PC-9 (cell line): ENCODE results near the gene TNRC6C. TPM values are rescaled to one million over a fixed set of nuclear protein-coding genes. Genes with fewer than 3 reads are reported as not detected.

Source experiments
- BruUV-seq: library from RNA; stranded (reverse); fragments of 400-500 nt; replicated peaks from 2 replicates; lab custom pipeline; 2021; lab: Mats Ljungman, UMichigan
- CTCF ChIA-PET: fragments of 300-600 bp; sonication (Branson Sonifier 250); formaldehyde crosslinking; loops from one replicate; lab custom pipeline; 2022; ENCODE audit warnings: antibody characterized with exemption; lab: Charles Lee
- POLR2A ChIA-PET: fragments of 300-600 bp; sonication (Branson Sonifier 250); formaldehyde crosslinking; loops from one replicate; lab custom pipeline; 2022; ENCODE audit warnings: antibody characterized with exemption; ENCODE audit not compliant: unreplicated experiment; lab: Charles Lee
- DNase-seq, 2 experiments: peaks; one replicate each; pipeline versions ENCODE4 v3.0.0 to v3.0.0-alpha.2; 2015 to 2022; ENCODE audit warnings: mixed read lengths in 1 of 2
- H2AFZ ChIP-seq: fragments of 200-600 bp; sonication (generic); 2 replicates; pipeline ENCODE4 v1.8.1; 2017; ENCODE audit warnings: antibody characterized with exemption
- H3F3A ChIP-seq: fragments of 200-600 bp; sonication (generic); 2 replicates; pipeline ENCODE4 v1.8.1; 2017; ENCODE audit warnings: antibody characterized with exemption, mild to moderate bottlenecking, low read depth; ENCODE audit not compliant: insufficient read depth
- H3K27ac ChIP-seq: fragments of 200-600 bp; sonication (generic); 2 replicates; pipeline ENCODE4 v1.6.1; 2016; ENCODE audit warnings: mixed run types
- H3K27me3 ChIP-seq: fragments of 200-600 bp; sonication (generic); 2 replicates; pipeline ENCODE4 v1.6.1; 2016; ENCODE audit warnings: low read depth, mixed run types; ENCODE audit not compliant: insufficient read depth
- H3K36me3 ChIP-seq: fragments of 200-600 bp; sonication (generic); 2 replicates; pipeline ENCODE4 v1.6.1; 2016; ENCODE audit warnings: low read depth, mixed run types
- H3K4me1 ChIP-seq: fragments of 200-600 bp; sonication (generic); replicated peaks from 2 replicates; pipeline ENCODE4 v1.6.1; 2016; ENCODE audit warnings: mixed run types; ENCODE audit not compliant: insufficient read depth
- H3K4me2 ChIP-seq: fragments of 200-600 bp; sonication (generic); 2 replicates; pipeline ENCODE4 v1.6.1; 2017; ENCODE audit warnings: mixed run types
- H3K4me3 ChIP-seq: fragments of 200-600 bp; sonication (generic); 2 replicates; pipeline ENCODE4 v1.6.1; 2016; ENCODE audit warnings: mixed run types
- H3K79me2 ChIP-seq: fragments of 200-600 bp; sonication (generic); 2 replicates; pipeline ENCODE4 v1.6.1; 2017; ENCODE audit warnings: low read depth, mixed run types
- H3K9me2 ChIP-seq: fragments of 200-600 bp; sonication (generic); 2 replicates; pipeline ENCODE4 v1.8.1; 2017; ENCODE audit warnings: mild to moderate bottlenecking; ENCODE audit not compliant: insufficient read depth
- H3K9me3 ChIP-seq: fragments of 200-600 bp; sonication (generic); 2 replicates; pipeline ENCODE4 v1.8.1; 2016; ENCODE audit warnings: low read depth; ENCODE audit not compliant: insufficient read depth
- H4K20me1 ChIP-seq: fragments of 200-600 bp; sonication (generic); 2 replicates; pipeline ENCODE4 v1.8.1; 2017; ENCODE audit not compliant: insufficient read depth
- CTCF ChIP-seq: fragments of 200-600 bp; sonication (generic); conservative IDR thresholded peaks from 2 replicates; pipeline ENCODE4 v1.6.1; 2017; ENCODE audit warnings: mixed run types, antibody characterized with exemption, mild to moderate bottlenecking, moderate library complexity
- EZH2 ChIP-seq: fragments of 200-600 bp; sonication (generic); IDR thresholded peaks from 2 replicates; pipeline ENCODE4 v1.8.0; 2017; ENCODE audit warnings: antibody characterized with exemption, low read depth
- intact Hi-C: fragments of 100-400 bp; cut with micrococcal nuclease; formaldehyde crosslinking; loops from one replicate; pipeline ENCODE4 v1.10.0; 2022; ENCODE audit not compliant: unreplicated experiment
- total RNA-seq: library from RNA; stranded (reverse); gene quantifications from 2 replicates; pipeline ENCODE4 v1.2.3, GENCODE V29; 2021

TNRC6C gene
- total RNA-seq, 1 experiment from 2014 or later, result 0.37 TPM

GRCh38 chr17:78108726-78109488 is 150.4 kb downstream of the TNRC6C start:
- POLR2A ChIA-PET, result no interaction called here
- H3K4me3 ChIP-seq, result no peak overlapping the region
- H3K27me3 ChIP-seq, result no peaks in the 10 kb centered on the region
- DNase-seq, result no peak
- H3K79me2 ChIP-seq, result no peaks in the 10 kb centered on the region
- no peak overlapping the region for H2AFZ ChIP-seq
- no peak overlapping the region for H3K27ac ChIP-seq
- H3K9me2 ChIP-seq, result no peaks in the 10 kb centered on the region
- no peaks in the 10 kb centered on the region for H3F3A ChIP-seq
- H3K9me3 ChIP-seq, result no peaks in the 10 kb centered on the region
- H3K36me3 ChIP-seq, result no peaks in the 10 kb centered on the region
- H3K4me2 ChIP-seq, result no peak overlapping the region
- H4K20me1 ChIP-seq, result no peaks in the 10 kb centered on the region
- BruUV-seq, result no TSS peak
- intact Hi-C loops, result no loop called here
- no peak for TF ChIP-seq CTCF
- no peak for TF ChIP-seq EZH2
- CTCF ChIA-PET, result no interaction called here
- no peaks in the 10 kb centered on the region for H3K4me1 ChIP-seq

DNA sequence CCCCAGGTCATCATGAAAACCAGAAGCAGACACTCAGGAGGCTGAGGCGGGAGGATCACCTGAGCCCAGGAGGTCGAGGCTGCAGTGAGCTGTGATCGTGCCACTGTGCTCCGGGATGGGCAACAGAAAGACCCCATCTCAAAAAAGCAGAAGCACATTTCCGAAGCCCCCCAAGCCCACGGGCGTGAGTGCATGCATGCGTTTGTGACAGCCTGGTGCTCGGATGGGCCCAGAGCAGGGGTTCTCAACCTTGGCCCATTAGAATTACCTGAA is 150.9 kb downstream of the TNRC6C start:
- no peak overlapping the region for H2AFZ ChIP-seq
- POLR2A ChIA-PET, result no interaction called here
- H3K79me2 ChIP-seq, result no peaks in the 10 kb centered on the region
- no peak for DNase-seq
- H3K27ac ChIP-seq, result no peak overlapping the region
- no peaks in the 10 kb centered on the region for H3K36me3 ChIP-seq
- no peaks in the 10 kb centered on the region for H4K20me1 ChIP-seq
- no peak for TF ChIP-seq EZH2
- TF ChIP-seq CTCF, result no peak
- intact Hi-C loops, result no loop called here
- no peaks in the 10 kb centered on the region for H3K27me3 ChIP-seq
- CTCF ChIA-PET, result no interaction called here
- no peak overlapping the region for H3K4me2 ChIP-seq
- no TSS peak for BruUV-seq
- no peaks in the 10 kb centered on the region for H3F3A ChIP-seq
- H3K4me1 ChIP-seq, result no peaks in the 10 kb centered on the region
- no peaks in the 10 kb centered on the region for H3K9me3 ChIP-seq
- H3K4me3 ChIP-seq, result no peak overlapping the region
- no peaks in the 10 kb centered on the region for H3K9me2 ChIP-seq

- Histone ChIP-seq H3F3A (no peaks in the 10 kb centered on the region), H3K9me2 (no peaks in the 10 kb centered on the region), H3K9me3 (no peaks in the 10 kb centered on the region), H2AFZ (no peak overlapping the region), H3K4me3 (no peak overlapping the region), H3K27me3 (no peaks in the 10 kb centered on the region), H4K20me1 (no peaks in the 10 kb centered on the region), H3K4me2 (no peak overlapping the region), H3K79me2 (no peaks in the 10 kb centered on the region), H3K27ac (no peak overlapping the region), H3K4me1 (no peaks in the 10 kb centered on the region), H3K36me3 (no peaks in the 10 kb centered on the region)
- ChIA-PET POLR2A (interaction anchor here (0.6 kb wide), 1 partner anchor 141 kb away, joined by 5 read pairs; no protein-coding TSS in a partner anchor), CTCF (no interaction called here)
- intact Hi-C loops, result no loop called here
- no peak for TF ChIP-seq EZH2
- no peak for TF ChIP-seq CTCF
- no peak for DNase-seq
- no TSS peak for BruUV-seq
These were observed 152.0 kb downstream of the TNRC6C start for GRCh38 chr17:78110363-78111015.
